Pancreas (tissue), 10 donors: ENCODE data around the gene DENND4C. TPM values are rescaled to one million over a fixed set of nuclear protein-coding genes. Genes with fewer than 3 reads are reported as not detected.

Experiments
- ATAC-seq, 4 donors: fragments of 200-7000 bp; cut with Tn5 transposase; one replicate each; pipeline versions ENCODE4 v1.8.0 to v1.9.1; 2020; ENCODE audit warnings: mild to moderate bottlenecking in 4 of 4, moderate library complexity in 4 of 4
- DNase-seq, 6 donors: peaks; one replicate each; pipeline ENCODE4 v3.0.0-alpha.2; 2020
- FAIRE-seq: peaks from 2 replicates; lab custom pipeline; 2012; peaks lifted over from hg19 to GRCh38; lab: Jason Lieb, UNC
- H3K27ac ChIP-seq, 4 donors: fragments of 200-600 bp; sonication (generic); 1 replicate in 3 of 4; 2 replicates in 1 of 4; pipeline versions ENCODE4 v1.5.0 to v1.8.0; 2020
- H3K27me3 ChIP-seq, 4 donors: fragments of 200-600 bp; one replicate each; pipeline ENCODE4 v1.8.0; 2021
- H3K36me3 ChIP-seq, 3 donors: fragments of 200-600 bp; sonication (generic) in 1 of 3; one replicate each; pipeline versions ENCODE4 v1.5.0 to v1.8.0; 2020 to 2021
- H3K4me1 ChIP-seq, 3 donors: fragments of 200-600 bp; one replicate each; pipeline ENCODE4 v1.8.0; 2021
- H3K4me3 ChIP-seq, 4 donors: fragments of 200-600 bp; sonication (generic) in 2 of 4; one replicate each; pipeline versions ENCODE4 v1.5.0 to v1.8.0; 2020 to 2021
- H3K9me3 ChIP-seq, 4 donors: fragments of 200-600 bp; one replicate each; pipeline ENCODE4 v1.8.0; 2021
- WGBS, 2 donors: extraction: QIAGEN DNeasy Blood & Tissue Kit; methylation state at CpG; one replicate each; pipeline ENCODE4 v1.1.7; 2013; 5-methylcytosine and 5-hydroxymethylcytosine counted together
- intact Hi-C, 3 donors: fragments of 100-400 bp; cut with DNase I; formaldehyde crosslinking; loops; one replicate each; pipeline versions ENCODE4 v1.11.1 to v1.14.2; 2022
- polyA plus RNA-seq, 2 donors: library from polyadenylated mRNA; stranded (reverse); fragments of 200-250 nt; gene quantifications; one replicate each; pipeline ENCODE4 v1.2.3, GENCODE V29; 2013
- total RNA-seq, 6 donors: library from RNA; stranded (reverse); fragmentation: NEBNext Ultra II Directional in 4 of 6; extraction: Animal tissue kit (Norgen Biotek cat#: 25700) in 4 of 6; gene quantifications; one replicate each; pipeline versions ENCODE4 v1.2.1 to v1.2.4, GENCODE V29; 2021 to 2023
- TF ChIP-seq, protein P1 (sequence below), 4 donors: fragments of 200-600 bp; sonication (generic) in 3 of 4; IDR thresholded peaks; one replicate each; pipeline versions ENCODE4 v1.5.0 to v1.8.0; 2021; ENCODE audit warnings: antibody characterized with exemption in 4 of 4
- donor health status: healthy with polysubstance abuse.
- donor health status: DM: no; HTN: no; CAD: no; lungs with moderate emphysema.
- donor health status: DM: no; HTN: no; CAD: no.
- donor health status: control.
- donor health status: control.
- donor health status: Bipolar disorder and iron deficiency.
- donor health status: DM: yes; HTN: yes; CAD: no.
- donor health status: DM: no; HTN: no; CAD: no.
- donor health status: DM: no; HTN: no; CAD: no.
- donor health status: DM: yes; HTN: yes; CAD: no.

Gene DENND4C
- total and polyA plus RNA-seq, 8 donors = 4.6 to 36.2 (median 17.9) TPM

DNA sequence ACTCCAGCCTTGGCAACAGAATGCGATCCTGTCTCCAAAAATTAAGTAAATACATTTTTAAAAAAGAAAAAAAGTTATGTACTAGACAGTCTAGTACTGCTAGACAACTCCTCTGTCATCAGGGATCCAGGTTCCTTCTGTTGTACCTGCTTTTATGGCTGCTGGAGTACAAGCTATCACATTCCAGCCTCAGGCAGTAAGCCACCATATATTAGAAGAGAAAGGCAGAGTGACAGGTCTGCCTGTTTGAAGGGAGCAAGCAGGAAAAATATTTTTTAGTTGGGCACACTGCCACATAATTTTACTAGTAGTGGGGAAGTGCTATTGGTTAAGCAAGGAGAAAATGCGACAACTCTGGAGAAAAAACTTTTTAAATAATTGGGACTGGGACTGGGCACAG is 138.6 kb downstream of the DENND4C start:
- Histone ChIP-seq H3K9me3 (no peaks in the 10 kb centered on the region), H3K4me3 (no peak overlapping the region), H3K27me3 (no peaks in the 10 kb centered on the region), H3K27ac (no peak overlapping the region), H3K4me1 (no peaks in the 10 kb centered on the region), H3K36me3 (peaks cover 2 to 8% (median 3%) of the 10 kb centered on the region in 3 donors)
- ATAC-seq (no peak), DNase-seq (no peak), FAIRE-seq (no peak)
- intact Hi-C loops = no loop called here
- 85 to 90% methylated on average over 2 of the region's 2 CpGs for WGBS, 2 donors
- TF ChIP-seq, protein P1, sequence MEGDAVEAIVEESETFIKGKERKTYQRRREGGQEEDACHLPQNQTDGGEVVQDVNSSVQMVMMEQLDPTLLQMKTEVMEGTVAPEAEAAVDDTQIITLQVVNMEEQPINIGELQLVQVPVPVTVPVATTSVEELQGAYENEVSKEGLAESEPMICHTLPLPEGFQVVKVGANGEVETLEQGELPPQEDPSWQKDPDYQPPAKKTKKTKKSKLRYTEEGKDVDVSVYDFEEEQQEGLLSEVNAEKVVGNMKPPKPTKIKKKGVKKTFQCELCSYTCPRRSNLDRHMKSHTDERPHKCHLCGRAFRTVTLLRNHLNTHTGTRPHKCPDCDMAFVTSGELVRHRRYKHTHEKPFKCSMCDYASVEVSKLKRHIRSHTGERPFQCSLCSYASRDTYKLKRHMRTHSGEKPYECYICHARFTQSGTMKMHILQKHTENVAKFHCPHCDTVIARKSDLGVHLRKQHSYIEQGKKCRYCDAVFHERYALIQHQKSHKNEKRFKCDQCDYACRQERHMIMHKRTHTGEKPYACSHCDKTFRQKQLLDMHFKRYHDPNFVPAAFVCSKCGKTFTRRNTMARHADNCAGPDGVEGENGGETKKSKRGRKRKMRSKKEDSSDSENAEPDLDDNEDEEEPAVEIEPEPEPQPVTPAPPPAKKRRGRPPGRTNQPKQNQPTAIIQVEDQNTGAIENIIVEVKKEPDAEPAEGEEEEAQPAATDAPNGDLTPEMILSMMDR (IDR thresholded peaks at IDR 0.05) = no peak

DNA sequence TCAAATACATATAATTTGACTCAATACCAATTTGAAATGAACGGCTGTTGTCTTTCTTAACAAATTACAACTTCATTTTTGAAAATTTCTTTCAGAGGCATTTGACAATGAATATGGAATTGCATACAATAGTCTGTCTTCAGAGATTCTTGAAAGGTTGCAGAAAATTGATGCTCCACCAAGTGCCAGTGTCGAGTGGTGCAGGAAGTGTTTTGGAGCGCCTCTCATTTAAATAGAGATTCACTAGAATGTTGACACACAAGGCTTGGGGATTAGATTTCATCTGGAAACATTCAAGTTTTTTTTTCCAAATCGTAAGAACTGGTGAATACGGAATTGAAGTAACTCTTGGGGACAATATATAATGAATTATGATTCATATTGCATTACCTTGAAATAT is 141.4 kb downstream of the DENND4C start:
- TF ChIP-seq, protein P1 (IDR thresholded peaks at IDR 0.05) = no peak
- Histone ChIP-seq H3K9me3 (no peaks in the 10 kb centered on the region), H3K4me3 (no peak overlapping the region), H3K36me3 (peaks cover 7 to 28% (median 10%) of the 10 kb centered on the region in 3 donors), H3K27me3 (no peaks in the 10 kb centered on the region), H3K27ac (no peak overlapping the region), H3K4me1 (peaks cover 0 to 2% (median 0%) of the 10 kb centered on the region in 3 donors)
- ATAC-seq (no peak), FAIRE-seq (peak; percentile 54), DNase-seq (no peak)
- intact Hi-C loops = no loop called here
- 72 to 74% methylated on average over 5 of the region's 5 CpGs for WGBS, 2 donors

DNA sequence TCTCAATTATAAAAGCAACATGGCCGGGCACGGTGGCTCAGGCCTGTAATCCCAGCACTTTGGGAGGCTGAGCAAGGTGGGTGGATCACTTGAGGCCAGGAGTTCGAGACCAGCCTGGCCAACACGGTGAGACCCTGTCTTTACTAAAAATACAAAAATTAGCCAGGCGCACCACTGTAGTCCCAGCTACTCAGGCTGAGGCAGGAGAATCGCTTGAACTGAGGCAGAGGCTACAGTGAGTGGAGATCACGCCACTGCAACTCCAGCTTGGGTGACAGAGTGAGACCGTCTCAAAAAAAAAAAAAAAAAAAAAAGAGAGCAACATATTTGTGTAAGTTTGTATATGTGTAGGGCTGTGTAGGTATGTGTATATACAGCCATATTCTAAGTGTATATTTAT is 142.1 kb downstream of the DENND4C start:
- intact Hi-C loops = no loop called here

DNA sequence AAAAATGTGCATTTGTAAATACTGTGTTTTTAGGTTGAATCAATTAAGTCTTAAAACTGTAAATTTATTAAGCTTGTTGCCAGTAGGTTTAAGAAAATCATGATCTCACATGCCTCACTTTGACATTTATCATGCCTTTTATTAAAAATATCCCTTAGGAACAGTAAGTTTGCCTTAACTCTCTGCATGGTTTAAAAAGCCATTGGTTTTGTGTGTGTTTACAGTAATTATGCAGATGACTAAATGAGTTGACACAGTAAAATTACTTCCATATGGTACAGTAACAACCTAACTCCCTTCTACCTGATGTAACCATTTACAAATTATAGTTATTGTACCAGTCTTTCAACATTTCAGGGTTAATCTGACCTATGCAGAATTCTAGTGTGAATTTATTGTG is 143.0 kb downstream of the DENND4C start:
- FAIRE-seq (no peak), DNase-seq (no peak)
- intact Hi-C loops = no loop called here

More for the DNA sequence above, 142.1 kb downstream of the DENND4C start:
- no peak for ATAC-seq
- FAIRE-seq = no peak
- no peak overlapping the region for H3K4me3 ChIP-seq
- peaks cover 7 to 32% (median 10%) of the 10 kb centered on the region in 3 donors for H3K36me3 ChIP-seq
- DNase-seq = no peak
- H3K27me3 ChIP-seq = no peaks in the 10 kb centered on the region
- peaks cover 0 to 8% (median 0%) of the 10 kb centered on the region in 3 donors for H3K4me1 ChIP-seq
- no peak overlapping the region for H3K27ac ChIP-seq
- TF ChIP-seq, protein P1 (IDR thresholded peaks at IDR 0.05) = no peak
- no peaks in the 10 kb centered on the region for H3K9me3 ChIP-seq
- 93 to 94% methylated on average over 8 of the region's 8 CpGs for WGBS, 2 donors

DNA sequence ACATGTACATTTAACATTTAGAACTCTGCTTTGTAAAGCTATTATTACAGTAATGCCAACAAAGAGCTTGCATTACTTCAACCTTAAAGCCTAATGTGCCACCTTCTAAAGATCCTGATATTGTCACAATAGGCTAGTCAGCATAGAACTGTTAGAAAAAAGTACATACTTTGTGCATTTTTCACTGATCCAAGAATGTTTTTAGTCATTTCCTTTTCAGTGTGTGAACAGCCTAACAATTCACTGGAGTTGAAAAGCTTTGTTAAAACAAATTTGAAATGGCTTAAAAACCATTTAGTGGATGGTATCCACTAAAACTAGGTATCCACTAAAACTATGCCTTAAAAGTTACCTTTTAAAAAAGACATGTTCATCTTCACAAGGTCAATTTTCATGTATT is 145.0 kb downstream of the DENND4C start:
- no peak for ATAC-seq
- TF ChIP-seq, protein P1 (IDR thresholded peaks at IDR 0.05) = no peak
- no peak for FAIRE-seq

More for the DNA sequence above, 143.0 kb downstream of the DENND4C start:
- H3K36me3 ChIP-seq = peaks cover 7 to 42% (median 18%) of the 10 kb centered on the region in 3 donors
- H3K4me1 ChIP-seq = peaks cover 6 to 15% (median 8%) of the 10 kb centered on the region in 3 donors
- H3K27ac ChIP-seq = no peak overlapping the region
- TF ChIP-seq, protein P1 (IDR thresholded peaks at IDR 0.05) = no peak
- ATAC-seq = no peak
- no peaks in the 10 kb centered on the region for H3K27me3 ChIP-seq
- H3K4me3 ChIP-seq = no peak overlapping the region
- H3K9me3 ChIP-seq = no peaks in the 10 kb centered on the region

More for the DNA sequence above, 145.0 kb downstream of the DENND4C start:
- no peak for DNase-seq
- Histone ChIP-seq H3K9me3 (no peaks in the 10 kb centered on the region), H3K36me3 (peaks cover 7 to 37% (median 18%) of the 10 kb centered on the region in 3 donors), H3K4me3 (no peak overlapping the region), H3K27ac (no peak overlapping the region), H3K4me1 (peaks cover 6 to 15% (median 13%) of the 10 kb centered on the region in 3 donors), H3K27me3 (no peaks in the 10 kb centered on the region)
- intact Hi-C loops = no loop called here
